K562 (cell line): ENCODE data around the gene RCL1. TPM values are rescaled to one million over a fixed set of nuclear protein-coding genes. Genes with fewer than 3 reads are reported as not detected.

Experiments
- BCOR ChIP-seq: fragments of 450-650 bp; IDR thresholded peaks from 2 replicates; pipeline ENCODE4 v1.6.1; 2016
- DDX20 ChIP-seq: fragments of 450-650 bp; IDR thresholded peaks from 2 replicates; pipeline ENCODE4 v1.6.1; 2016; ENCODE audit warnings: missing genetic modification characterization, low read depth, mild to moderate bottlenecking, missing compliant biosample characterization, moderate library complexity
- DMBX1 ChIP-seq: fragments of 250-450 bp; sonication (Bioruptor Pico); IDR thresholded peaks from 2 replicates; pipeline ENCODE4 v1.8.0; 2022; ENCODE audit warnings: inconsistent platforms, mild to moderate bottlenecking, moderate library complexity, borderline replicate concordance
- FOXM1 ChIP-seq, 2 experiments: fragments of 450-650 bp in 1 of 2; sonication (generic) in 1 of 2; formaldehyde crosslinking in 1 of 2; IDR thresholded peaks; 2 replicates each; pipeline versions ENCODE4 v1.6.1 to v1.9.0; 2017 to 2022; ENCODE audit warnings: low read depth in 2 of 2, mild to moderate bottlenecking in 2 of 2, missing genetic modification reagents in 1 of 2, moderate library complexity in 1 of 2
- MAFK ChIP-seq: IDR thresholded peaks from 2 replicates; pipeline ENCODE4 v1.6.1; 2011; ENCODE audit warnings: low read length, improper control_type of control experiment
- MCM5 ChIP-seq: fragments of 450-650 bp; IDR thresholded peaks from 2 replicates; pipeline ENCODE4 v1.6.1; 2016; ENCODE audit warnings: low read depth
- NCOA2 ChIP-seq, 2 experiments: fragments of 450-650 bp; IDR thresholded peaks; 2 replicates each; pipeline ENCODE4 v1.6.1; 2018; ENCODE audit warnings: mild to moderate bottlenecking in 2 of 2, moderate library complexity in 1 of 2; ENCODE audit not compliant: partially characterized antibody in 2 of 2
- PHTF2 ChIP-seq: fragments of 250-450 bp; sonication (Bioruptor Pico); IDR thresholded peaks from 2 replicates; pipeline ENCODE4 v1.5.0; 2021; ENCODE audit warnings: mild to moderate bottlenecking
- PYGO2 ChIP-seq: fragments of 450-650 bp; IDR thresholded peaks from 2 replicates; pipeline ENCODE4 v1.6.1; 2016; ENCODE audit warnings: mild to moderate bottlenecking, missing genetic modification characterization, moderate library complexity, missing compliant biosample characterization
- SMARCA4 ChIP-seq: fragments of 450-650 bp; IDR thresholded peaks from 2 replicates; pipeline ENCODE4 v1.6.1; 2016
- ZNF384 ChIP-seq: IDR thresholded peaks from 2 replicates; pipeline ENCODE4 v1.6.1; 2012; ENCODE audit warnings: low read depth, low read length, improper control_type of control experiment
- ZNF41 ChIP-seq: fragments of 250-450 bp; sonication (Bioruptor Pico); conservative IDR thresholded peaks from 2 replicates; pipeline ENCODE4 v1.4.0; 2020; ENCODE audit warnings: mild to moderate bottlenecking
- polyA plus RNA-seq, 8 experiments: library from polyadenylated mRNA; depleted of rRNA in 4 of 8; stranded (reverse) in 5 of 8; unstranded in 3 of 8; fragments of >200 nt; fragmentation: Nextera tagmentation in 2 of 8; fragmentation: Illumina TruSeq in 1 of 8; extraction: Ambion mirVana in 2 of 8; extraction: Trizol in 1 of 8; gene quantifications; 2 replicates each; pipeline versions ENCODE4 v1.2.1 to v1.2.3, GENCODE V29; 2011 to 2014; ENCODE audit warnings: inconsistent platforms in 1 of 8, missing spikeins in 1 of 8
- total RNA-seq, 7 experiments: library from RNA; depleted of rRNA in 6 of 7; stranded (reverse); fragments of >200 nt in 6 of 7; fragmentation: Illumina TruSeq in 2 of 7; extraction: Trizol in 2 of 7; gene quantifications; 2 replicates each; pipeline versions ENCODE4 v1.2.1 to v1.2.3, GENCODE V29; 2011 to 2021; ENCODE audit warnings: low replicate concordance in 1 of 7
- TF ChIP-seq, protein P1 (sequence below): fragments of 200-800 bp; sonication (Bioruptor generic); IDR thresholded peaks from 2 replicates; pipeline ENCODE4 v1.6.1; 2017; ENCODE audit warnings: missing genetic modification characterization, missing compliant biosample characterization
- TF ChIP-seq, protein P2 (sequence below): sonication (generic); formaldehyde crosslinking; IDR thresholded peaks from 2 replicates; pipeline ENCODE4 v1.8.0; 2022; ENCODE audit warnings: missing genetic modification reagents, mild to moderate bottlenecking, moderate library complexity, borderline replicate concordance
- TF ChIP-seq, protein P3 (sequence below): fragments of 250-450 bp; sonication (Bioruptor Pico); IDR thresholded peaks from 2 replicates; pipeline ENCODE4 v1.8.0; 2021; ENCODE audit warnings: moderate library complexity, mild to moderate bottlenecking, inconsistent platforms

The RCL1 gene
- total and polyA plus RNA-seq, 9 of the 15 experiments (the other 6 are each of a cell fraction or from before 2014, with no cell fraction given) = 24.0 to 67.7 (median 38.6) TPM

DNA sequence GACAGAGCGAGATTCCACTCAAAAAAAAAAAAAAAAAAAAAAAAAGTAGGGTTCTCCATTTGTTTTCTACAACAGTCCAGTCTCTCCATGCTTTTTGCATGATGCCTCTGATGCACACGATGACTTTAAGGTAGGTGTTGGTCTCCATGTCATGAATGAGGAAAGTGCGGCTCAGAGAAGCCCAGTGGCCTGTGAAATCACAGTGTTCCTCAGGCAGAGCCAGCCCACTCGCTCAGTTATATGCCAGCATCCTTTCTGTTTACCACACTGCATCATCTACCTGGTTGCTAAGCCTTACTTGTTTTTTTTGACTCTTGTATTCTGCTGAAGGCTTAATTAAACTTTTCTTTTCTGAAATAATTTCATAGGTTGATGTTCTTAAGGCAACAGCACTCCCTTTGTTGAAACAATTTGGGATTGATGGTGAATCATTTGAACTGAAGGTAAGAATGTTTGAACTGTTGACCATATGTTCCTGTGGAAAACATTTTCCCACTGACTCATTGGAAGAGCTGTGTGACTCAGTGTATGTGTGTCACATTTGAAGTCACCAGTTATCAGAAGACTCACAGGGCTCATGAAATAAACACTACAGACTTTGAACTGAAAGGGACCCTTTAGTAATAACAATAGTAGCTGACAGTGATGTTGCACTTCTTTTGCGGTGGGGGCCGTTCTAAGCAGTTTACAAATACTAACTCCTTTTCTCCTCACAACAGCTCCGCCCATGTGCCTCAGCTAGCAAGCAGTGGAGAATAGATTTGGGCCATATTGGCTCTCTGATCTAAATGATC is 40.2 kb downstream of the RCL1 start (continued):
- TF ChIP-seq ZNF384 (no peak), PHTF2 (CRISPR knock-in tag) (no peak), MCM5 (no peak), SMARCA4 (peak; percentile 83), MAFK (no peak; the same call in 1 of the 2 replicates), ZNF41 (CRISPR knock-in tag) (no peak), FOXM1 (IDR thresholded peaks at IDR 0.05; ENCODE audit: low read depth) (peak; percentile 71), FOXM1 (CRISPR knock-in tag; IDR thresholded peaks at IDR 0.05; ENCODE audit: low read depth) (no peak), PYGO2 (tag) (no peak), NCOA2 (IDR thresholded peaks at IDR 0.05; ENCODE audit: partially characterized antibody in 2 of 2) (no peak), BCOR (no peak), DMBX1 (CRISPR knock-in tag) (no peak), DDX20 (tag) (no peak)
- TF ChIP-seq, protein P1, sequence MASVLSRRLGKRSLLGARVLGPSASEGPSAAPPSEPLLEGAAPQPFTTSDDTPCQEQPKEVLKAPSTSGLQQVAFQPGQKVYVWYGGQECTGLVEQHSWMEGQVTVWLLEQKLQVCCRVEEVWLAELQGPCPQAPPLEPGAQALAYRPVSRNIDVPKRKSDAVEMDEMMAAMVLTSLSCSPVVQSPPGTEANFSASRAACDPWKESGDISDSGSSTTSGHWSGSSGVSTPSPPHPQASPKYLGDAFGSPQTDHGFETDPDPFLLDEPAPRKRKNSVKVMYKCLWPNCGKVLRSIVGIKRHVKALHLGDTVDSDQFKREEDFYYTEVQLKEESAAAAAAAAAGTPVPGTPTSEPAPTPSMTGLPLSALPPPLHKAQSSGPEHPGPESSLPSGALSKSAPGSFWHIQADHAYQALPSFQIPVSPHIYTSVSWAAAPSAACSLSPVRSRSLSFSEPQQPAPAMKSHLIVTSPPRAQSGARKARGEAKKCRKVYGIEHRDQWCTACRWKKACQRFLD (CRISPR knock-in tag) = peak; percentile 54; the same call in 1 of the 2 replicates
- TF ChIP-seq, protein P2, sequence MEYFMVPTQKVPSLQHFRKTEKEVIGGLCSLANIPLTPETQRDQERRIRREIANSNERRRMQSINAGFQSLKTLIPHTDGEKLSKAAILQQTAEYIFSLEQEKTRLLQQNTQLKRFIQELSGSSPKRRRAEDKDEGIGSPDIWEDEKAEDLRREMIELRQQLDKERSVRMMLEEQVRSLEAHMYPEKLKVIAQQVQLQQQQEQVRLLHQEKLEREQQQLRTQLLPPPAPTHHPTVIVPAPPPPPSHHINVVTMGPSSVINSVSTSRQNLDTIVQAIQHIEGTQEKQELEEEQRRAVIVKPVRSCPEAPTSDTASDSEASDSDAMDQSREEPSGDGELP = peak; percentile 12; the same call in 1 of the 2 replicates
- TF ChIP-seq, protein P3, sequence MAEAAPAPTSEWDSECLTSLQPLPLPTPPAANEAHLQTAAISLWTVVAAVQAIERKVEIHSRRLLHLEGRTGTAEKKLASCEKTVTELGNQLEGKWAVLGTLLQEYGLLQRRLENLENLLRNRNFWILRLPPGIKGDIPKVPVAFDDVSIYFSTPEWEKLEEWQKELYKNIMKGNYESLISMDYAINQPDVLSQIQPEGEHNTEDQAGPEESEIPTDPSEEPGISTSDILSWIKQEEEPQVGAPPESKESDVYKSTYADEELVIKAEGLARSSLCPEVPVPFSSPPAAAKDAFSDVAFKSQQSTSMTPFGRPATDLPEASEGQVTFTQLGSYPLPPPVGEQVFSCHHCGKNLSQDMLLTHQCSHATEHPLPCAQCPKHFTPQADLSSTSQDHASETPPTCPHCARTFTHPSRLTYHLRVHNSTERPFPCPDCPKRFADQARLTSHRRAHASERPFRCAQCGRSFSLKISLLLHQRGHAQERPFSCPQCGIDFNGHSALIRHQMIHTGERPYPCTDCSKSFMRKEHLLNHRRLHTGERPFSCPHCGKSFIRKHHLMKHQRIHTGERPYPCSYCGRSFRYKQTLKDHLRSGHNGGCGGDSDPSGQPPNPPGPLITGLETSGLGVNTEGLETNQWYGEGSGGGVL (CRISPR knock-in tag) = no peak
